Kidney (tissue), 14 donors: ENCODE measurements around the gene RPTOR. TPM values are rescaled to one million over a fixed set of nuclear protein-coding genes. Genes with fewer than 3 reads are reported as not detected.

Source experiments
- DNase-seq, 5 donors: peaks; one replicate each; pipeline ENCODE4 v3.0.0-alpha.2; 2013 to 2020
- FAIRE-seq: peaks from 2 replicates; lab custom pipeline; 2012; peaks lifted over from hg19 to GRCh38; lab: Jason Lieb, UNC
- H3K27ac ChIP-seq, 2 donors: one replicate each; pipeline ENCODE4 v1.7.0; 2013; ENCODE audit warnings: low read depth in 2 of 2, low read length in 2 of 2, inconsistent platforms in 1 of 2
- H3K27me3 ChIP-seq: one replicate; pipeline ENCODE4 v1.7.1; 2013; ENCODE audit warnings: low read length, inconsistent platforms; ENCODE audit not compliant: control insufficient read depth, insufficient read depth
- H3K36me3 ChIP-seq, 3 donors: one replicate each; pipeline versions ENCODE4 v1.7.0 to v1.7.1; 2013; ENCODE audit warnings: low read length in 3 of 3, control low read depth in 1 of 3, inconsistent platforms in 1 of 3; ENCODE audit not compliant: insufficient read depth in 3 of 3, control insufficient read depth in 2 of 3
- H3K4me1 ChIP-seq, 3 donors: one replicate each; pipeline versions ENCODE4 v1.7.0 to v1.7.1; 2013; ENCODE audit warnings: low read length in 3 of 3, inconsistent platforms in 1 of 3, low read depth in 1 of 3; ENCODE audit not compliant: control insufficient read depth in 2 of 3, insufficient read depth in 2 of 3
- H3K4me3 ChIP-seq, 3 donors: one replicate each; pipeline versions ENCODE4 v1.7.0 to v1.8.1; 2013; ENCODE audit warnings: low read length in 3 of 3, control low read depth in 1 of 3, inconsistent platforms in 1 of 3
- H3K9ac ChIP-seq, 3 donors: one replicate each; pipeline versions ENCODE4 v1.7.0 to v1.7.1; 2013; ENCODE audit warnings: low read length in 3 of 3, control low read depth in 1 of 3, inconsistent platforms in 1 of 3
- H3K9me3 ChIP-seq, 3 donors: one replicate each; pipeline versions ENCODE4 v1.7.0 to v1.7.1; 2013; ENCODE audit warnings: low read length in 3 of 3, control low read depth in 1 of 3, inconsistent platforms in 1 of 3; ENCODE audit not compliant: control insufficient read depth in 2 of 3, insufficient read depth in 1 of 3
- intact Hi-C: fragments of 100-400 bp; cut with DNase I; formaldehyde crosslinking; loops from one replicate; pipeline ENCODE4 v1.11.1; 2022
- polyA plus RNA-seq: library from polyadenylated mRNA; stranded (reverse); fragments of 350-450 nt; fragmentation: Illumina TruSeq; extraction: RNeasy Lipid Tissue Mini Kit (QIAGEN cat#74804); gene quantifications from one replicate; pipeline ENCODE4 v1.2.3, GENCODE V29; 2014; ENCODE audit warnings: low read depth, low replicate concordance; ENCODE audit not compliant: insufficient read depth
- total RNA-seq: library from RNA; stranded (reverse); fragmentation: NEBNext Ultra II Directional; extraction: Animal tissue kit (Norgen Biotek cat#: 25700); gene quantifications from one replicate; pipeline ENCODE4 v1.2.1, GENCODE V29; 2021
- TF ChIP-seq, protein P1 (sequence below): IDR thresholded peaks from 3 replicates; pipeline ENCODE4 v1.5.1; 2012; ENCODE audit warnings: mild to moderate bottlenecking, moderate library complexity, borderline replicate concordance; ENCODE audit not compliant: insufficient read depth; ENCODE audit errors: extremely low read depth
- donor health status: control.
- donor health status: control.
- donor health status: control.
- donor health status: control.
- donor health status: control.
- donor health status: DM: yes; HTN: yes; CAD: no.
- donor health status: Normal renal cell carcinoma (clear cell type).

RPTOR gene
- total and polyA plus RNA-seq, 2 donors from 2014 or later, result 5.5 to 37.6 TPM

- peak overlapping the region; percentile 61 to 79 (median 67) for H3K4me3 ChIP-seq
- intact Hi-C loops, result no loop called here
- FAIRE-seq (no peak), DNase-seq (peak in 1 of 5 donors; percentile 73)
- TF ChIP-seq, protein P1, sequence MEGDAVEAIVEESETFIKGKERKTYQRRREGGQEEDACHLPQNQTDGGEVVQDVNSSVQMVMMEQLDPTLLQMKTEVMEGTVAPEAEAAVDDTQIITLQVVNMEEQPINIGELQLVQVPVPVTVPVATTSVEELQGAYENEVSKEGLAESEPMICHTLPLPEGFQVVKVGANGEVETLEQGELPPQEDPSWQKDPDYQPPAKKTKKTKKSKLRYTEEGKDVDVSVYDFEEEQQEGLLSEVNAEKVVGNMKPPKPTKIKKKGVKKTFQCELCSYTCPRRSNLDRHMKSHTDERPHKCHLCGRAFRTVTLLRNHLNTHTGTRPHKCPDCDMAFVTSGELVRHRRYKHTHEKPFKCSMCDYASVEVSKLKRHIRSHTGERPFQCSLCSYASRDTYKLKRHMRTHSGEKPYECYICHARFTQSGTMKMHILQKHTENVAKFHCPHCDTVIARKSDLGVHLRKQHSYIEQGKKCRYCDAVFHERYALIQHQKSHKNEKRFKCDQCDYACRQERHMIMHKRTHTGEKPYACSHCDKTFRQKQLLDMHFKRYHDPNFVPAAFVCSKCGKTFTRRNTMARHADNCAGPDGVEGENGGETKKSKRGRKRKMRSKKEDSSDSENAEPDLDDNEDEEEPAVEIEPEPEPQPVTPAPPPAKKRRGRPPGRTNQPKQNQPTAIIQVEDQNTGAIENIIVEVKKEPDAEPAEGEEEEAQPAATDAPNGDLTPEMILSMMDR, result no peak
- no peaks in the 10 kb centered on the region for H3K27me3 ChIP-seq
- no peak overlapping the region for H3K27ac ChIP-seq
- peak overlapping the region; percentile 18 to 81 (median 60) for H3K9ac ChIP-seq
- peaks cover 0 to 3% (median 0%) of the 10 kb centered on the region in 3 donors for H3K36me3 ChIP-seq
- H3K4me1 ChIP-seq, result peaks cover 0 to 29% (median 9%) of the 10 kb centered on the region in 3 donors
- no peaks in the 10 kb centered on the region for H3K9me3 ChIP-seq
Observed at GRCh38 chr17:80990921-80991644, 446.4 kb downstream of the RPTOR start.

- TF ChIP-seq, protein P1, result peak; percentile 33
- Histone ChIP-seq H3K4me1 (peaks cover 0 to 29% (median 9%) of the 10 kb centered on the region in 3 donors), H3K9me3 (no peaks in the 10 kb centered on the region), H3K36me3 (peaks cover 0 to 7% (median 5%) of the 10 kb centered on the region in 3 donors), H3K27ac (no peak within 1 kb of the TSS), H3K9ac (peak within 1 kb of the TSS; percentile 32 to 81 (median 60)), H3K4me3 (peak within 1 kb of the TSS; percentile 61 to 79 (median 67)), H3K27me3 (no peaks in the 10 kb centered on the region)
- FAIRE-seq, result no peak
- intact Hi-C loops, result no loop called here
- peak; percentile 70 to 93 (median 88) for DNase-seq
Observed at GRCh38 chr17:80991645-80992076, 447.0 kb downstream of the RPTOR start, which contains the start of gene CHMP6. CHMP6 (plus strand) TSS chr17:80991841; CDS start chr17:80991919, 78 bp downstream.

DNA sequence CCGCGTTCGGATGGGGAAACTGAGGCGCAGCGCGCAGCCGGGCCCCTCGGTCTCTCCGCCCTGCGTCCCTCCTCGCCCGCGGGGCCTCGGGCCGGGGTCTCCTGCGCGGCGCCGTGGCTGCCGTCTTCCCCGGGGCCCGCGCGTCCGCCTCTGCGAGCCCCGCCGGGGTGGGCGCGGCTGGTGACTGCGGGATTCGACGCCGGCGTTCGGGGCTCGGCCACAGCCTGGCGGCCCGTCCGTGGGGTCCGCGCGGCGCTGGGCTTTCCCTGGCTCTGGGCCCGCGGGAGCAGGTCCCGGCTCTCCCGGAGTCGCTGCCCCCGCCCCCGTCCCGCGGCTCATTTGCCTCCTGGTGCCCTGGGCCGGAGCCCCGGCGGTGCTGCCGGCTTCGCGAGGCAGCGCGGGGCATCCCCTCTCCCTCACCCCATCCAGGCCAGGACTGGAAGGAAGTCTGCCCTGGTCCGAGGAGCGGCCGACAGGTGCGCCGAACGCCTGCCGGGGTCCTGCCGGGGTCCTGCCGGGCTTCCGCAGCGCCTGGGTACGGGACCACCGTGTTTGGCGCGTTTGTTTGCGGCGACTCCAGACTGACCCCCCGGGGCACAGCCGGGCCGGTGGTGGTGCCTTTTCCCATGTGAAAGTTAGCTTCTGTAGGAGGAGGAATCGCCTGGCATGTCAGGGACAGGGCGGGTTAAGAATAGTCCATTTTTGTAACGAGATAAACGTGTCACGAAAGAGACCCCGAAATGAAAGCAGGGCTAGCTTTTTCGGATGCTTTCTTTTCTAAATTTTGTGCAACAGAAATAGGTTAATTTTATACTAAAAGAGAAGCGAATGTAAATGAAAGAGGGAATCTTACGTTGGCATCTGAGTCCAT lies 447.7 kb downstream of the RPTOR start:
- H3K9ac ChIP-seq, result peak overlapping the region in 2 of 3 donors; percentile 32 to 67
- H3K36me3 ChIP-seq, result peaks cover 0 to 12% (median 7%) of the 10 kb centered on the region in 3 donors
- no peak overlapping the region for H3K27ac ChIP-seq
- H3K4me1 ChIP-seq, result peaks cover 0 to 29% (median 9%) of the 10 kb centered on the region in 3 donors
- H3K9me3 ChIP-seq, result no peaks in the 10 kb centered on the region
- TF ChIP-seq, protein P1, result no peak
- DNase-seq, result peak in 2 of 5 donors; percentile 62 to 80
- no peak for FAIRE-seq
- intact Hi-C loops, result no loop called here
- H3K4me3 ChIP-seq, result peak overlapping the region; percentile 39 to 79 (median 58)
- H3K27me3 ChIP-seq, result no peaks in the 10 kb centered on the region
